Gastrocnemius medialis (tissue), 4 donors: ENCODE results near the gene C2orf74. TPM values are rescaled to one million over a fixed set of nuclear protein-coding genes. Genes with fewer than 3 reads are reported as not detected.
"Not testable (repeated sequence)": the region's sequence is repeated elsewhere in the genome, so short reads cannot be mapped to it uniquely, and the experiment has no call there.

ENCODE experiments used
- ATAC-seq, 2 donors: fragments of 150-250 bp; one replicate each; pipeline ENCODE4 v1.9.1; 2016
- DNase-seq, 2 donors: peaks; one replicate each; pipeline ENCODE4 v3.0.0-alpha.2; 2019
- H3K27ac ChIP-seq, 4 donors: fragments of 200-600 bp; sonication (generic); 1 replicate in 1 of 4; 2 replicates in 3 of 4; pipeline ENCODE4 v1.5.1; 2016 to 2018; ENCODE audit warnings: mild to moderate bottlenecking in 2 of 4, moderate library complexity in 1 of 4
- H3K27me3 ChIP-seq, 3 donors: fragments of 200-600 bp; sonication (generic) in 2 of 3; 1 replicate in 1 of 3; 2 replicates in 2 of 3; pipeline versions ENCODE4 v1.5.1 to v1.6.0; 2016 to 2019; ENCODE audit warnings: mild to moderate bottlenecking in 1 of 3, moderate library complexity in 1 of 3
- H3K36me3 ChIP-seq, 2 donors: fragments of 200-600 bp; sonication (generic) in 1 of 2; one replicate each; pipeline ENCODE4 v1.5.1; 2017 to 2018
- H3K4me1 ChIP-seq, 2 donors: fragments of 200-600 bp; sonication (generic) in 1 of 2; one replicate each; pipeline ENCODE4 v1.5.1; 2016 to 2017; ENCODE audit warnings: mild to moderate bottlenecking in 2 of 2
- H3K4me3 ChIP-seq, 4 donors: fragments of 200-600 bp; sonication (generic) in 3 of 4; 1 replicate in 1 of 4; 2 replicates in 3 of 4; pipeline ENCODE4 v1.5.1; 2016 to 2019; ENCODE audit warnings: mild to moderate bottlenecking in 2 of 4
- H3K9me3 ChIP-seq, 3 donors: fragments of 200-600 bp; sonication (generic) in 2 of 3; 1 replicate in 1 of 3; 2 replicates in 2 of 3; pipeline ENCODE4 v1.5.1; 2016 to 2019
- CTCF ChIP-seq, 5 experiments: fragments of 450-650 bp in 3 of 5; fragments of 200-600 bp in 2 of 5; sonication (generic) in 2 of 5; IDR thresholded peaks in 4 of 5; conservative IDR thresholded peaks in 1 of 5; 1 replicate in 4 of 5; 2 replicates in 1 of 5; pipeline ENCODE4 v1.5.1; 2016 to 2019; ENCODE audit warnings: antibody characterized with exemption in 5 of 5, mild to moderate bottlenecking in 3 of 5, moderate library complexity in 3 of 5
- POLR2A ChIP-seq, 2 donors: fragments of 450-650 bp; IDR thresholded peaks; one replicate each; pipeline ENCODE4 v1.6.1; 2017; ENCODE audit warnings: antibody characterized with exemption in 2 of 2, mild to moderate bottlenecking in 2 of 2, moderate library complexity in 2 of 2
- in situ Hi-C, 4 donors: fragments of 200-750 bp; cut with MboI; loops; one replicate each; pipeline versions ENCODE4 v1.15.0 to v1.8.0; 2017; ENCODE audit warnings: low sequenced_read_pairs in 4 of 4
- intact Hi-C: fragments of 100-400 bp; cut with DNase I; formaldehyde crosslinking; loops from one replicate; pipeline ENCODE4 v1.15.1; 2023; ENCODE audit warnings: low total_unique reads
- total RNA-seq, 4 donors: library from RNA; depleted of rRNA; stranded (reverse); fragments of >200 nt; gene quantifications; one replicate each; pipeline versions ENCODE4 v1.1.0 to v1.2.3, GENCODE V29; 2016

The C2orf74 gene
- total RNA-seq, 4 donors from 2014 or later, result 6.6 to 19.2 (median 8.4) TPM

DNA sequence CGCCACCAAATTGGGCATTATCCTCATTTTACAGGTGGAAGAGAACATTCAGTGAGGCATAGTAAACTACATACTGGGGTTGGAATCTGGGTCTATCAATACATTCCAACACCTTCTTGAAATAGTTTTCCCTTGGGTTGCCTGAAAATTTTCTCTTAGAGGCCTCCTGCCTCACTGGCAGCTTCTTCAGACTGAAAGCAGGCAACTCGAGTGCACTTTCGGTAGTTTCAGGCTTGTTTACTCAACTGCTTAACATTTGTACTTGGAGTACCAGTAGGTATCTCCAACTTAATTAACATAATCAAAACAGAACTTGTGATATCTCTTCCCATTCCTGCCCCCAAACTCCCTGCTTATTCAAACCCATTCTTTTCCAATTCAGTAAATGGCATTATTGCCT lies 36.2 kb upstream of the C2orf74 start:
- in situ Hi-C loops, result no loop called here
- Histone ChIP-seq H3K27ac (no peak overlapping the region), H3K4me3 (no peak overlapping the region), H3K36me3 (no peaks in the 10 kb centered on the region), H3K4me1 (no peaks in the 10 kb centered on the region), H3K27me3 (no peaks in the 10 kb centered on the region), H3K9me3 (no peaks in the 10 kb centered on the region)
- DNase-seq, result no peak
- ATAC-seq, result no peak
- TF ChIP-seq CTCF (IDR thresholded peaks at IDR 0.05 in 4 of 5, conservative IDR thresholded peaks at IDR 0.05 in 1 of 5), result no peak
- intact Hi-C loops, result no loop called here

GRCh38 chr2:61128122-61128521 lies 33.9 kb upstream of the C2orf74 start:
- not testable (repeated sequence) for DNase-seq, H3K27ac ChIP-seq

DNA sequence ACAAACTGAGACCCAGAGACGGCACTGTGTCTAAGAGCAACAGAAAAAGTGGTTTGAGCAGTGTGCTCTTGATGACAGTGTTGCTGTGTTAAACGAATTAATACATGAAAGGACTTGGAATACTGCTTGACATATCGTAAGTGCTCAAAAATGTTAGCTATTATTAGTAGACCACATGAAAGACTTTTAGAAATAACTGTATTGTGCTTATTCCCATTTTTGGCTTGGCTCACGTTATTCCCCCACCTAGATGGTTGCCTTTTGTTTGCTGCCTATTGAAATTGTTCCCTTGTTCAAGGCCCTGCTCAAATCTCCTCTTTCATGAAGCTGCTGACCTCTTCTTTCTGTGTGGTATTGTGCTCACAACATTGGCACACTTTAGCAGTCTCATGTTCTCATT lies 27.8 kb upstream of the C2orf74 start:
- Histone ChIP-seq H3K9me3 (no peaks in the 10 kb centered on the region), H3K27ac (no peak overlapping the region), H3K27me3 (no peaks in the 10 kb centered on the region), H3K4me1 (no peaks in the 10 kb centered on the region), H3K36me3 (no peaks in the 10 kb centered on the region), H3K4me3 (no peak overlapping the region)
- ATAC-seq (no peak), DNase-seq (no peak)
- in situ Hi-C loops (no loop called here), intact Hi-C loops (loop anchor here (2.0 kb wide), 1 partner anchor 15 kb away; no protein-coding TSS in a partner anchor)
- TF ChIP-seq CTCF (IDR thresholded peaks at IDR 0.05 in 4 of 5, conservative IDR thresholded peaks at IDR 0.05 in 1 of 5) (no peak), POLR2A (IDR thresholded peaks at IDR 0.05) (no peak)

More at GRCh38 chr2:61128122-61128521, 33.9 kb upstream of the C2orf74 start:
- H3K4me1 ChIP-seq, intact Hi-C loops, in situ Hi-C loops, H3K4me3 ChIP-seq, H3K27me3 ChIP-seq, H3K9me3 ChIP-seq, ATAC-seq, H3K36me3 ChIP-seq: not testable (repeated sequence)

- ATAC-seq, result no peak
- in situ Hi-C loops, result no loop called here
- DNase-seq, result no peak
Observed at GRCh38 chr2:61135510-61135909, 26.5 kb upstream of the C2orf74 start.

GRCh38 chr2:61138859-61139258 lies 23.1 kb upstream of the C2orf74 start:
- intact Hi-C loops, result no loop called here

More at GRCh38 chr2:61135510-61135909, 26.5 kb upstream of the C2orf74 start:
- Histone ChIP-seq H3K36me3 (no peaks in the 10 kb centered on the region), H3K27ac (no peak overlapping the region), H3K9me3 (no peaks in the 10 kb centered on the region), H3K27me3 (no peaks in the 10 kb centered on the region), H3K4me1 (no peaks in the 10 kb centered on the region), H3K4me3 (no peak overlapping the region)
- intact Hi-C loops, result loop anchor here (2.0 kb wide), 1 partner anchor 17 kb away; no protein-coding TSS in a partner anchor
- TF ChIP-seq POLR2A (IDR thresholded peaks at IDR 0.05) (no peak), CTCF (IDR thresholded peaks at IDR 0.05 in 4 of 5, conservative IDR thresholded peaks at IDR 0.05 in 1 of 5) (no peak)

More at GRCh38 chr2:61138859-61139258, 23.1 kb upstream of the C2orf74 start:
- no peak overlapping the region for H3K27ac ChIP-seq
- in situ Hi-C loops, result no loop called here
- H3K27me3 ChIP-seq, result no peaks in the 10 kb centered on the region
- DNase-seq, result no peak
- H3K36me3 ChIP-seq, result no peaks in the 10 kb centered on the region
- TF ChIP-seq POLR2A (IDR thresholded peaks at IDR 0.05), result no peak
- no peak for TF ChIP-seq CTCF (IDR thresholded peaks at IDR 0.05 in 4 of 5, conservative IDR thresholded peaks at IDR 0.05 in 1 of 5)
- no peak for ATAC-seq
- H3K4me1 ChIP-seq, result no peaks in the 10 kb centered on the region
- no peak overlapping the region for H3K4me3 ChIP-seq
- H3K9me3 ChIP-seq, result no peaks in the 10 kb centered on the region
